Measurements from ENCODE around the gene STMN1. TPM values are rescaled to one million over a fixed set of nuclear protein-coding genes. Genes with fewer than 3 reads are reported as not detected.

The STMN1 gene
- total RNA-seq, 4 donors from 2014 or later, result 15.0 to 25.7 (median 16.8) TPM

DNA sequence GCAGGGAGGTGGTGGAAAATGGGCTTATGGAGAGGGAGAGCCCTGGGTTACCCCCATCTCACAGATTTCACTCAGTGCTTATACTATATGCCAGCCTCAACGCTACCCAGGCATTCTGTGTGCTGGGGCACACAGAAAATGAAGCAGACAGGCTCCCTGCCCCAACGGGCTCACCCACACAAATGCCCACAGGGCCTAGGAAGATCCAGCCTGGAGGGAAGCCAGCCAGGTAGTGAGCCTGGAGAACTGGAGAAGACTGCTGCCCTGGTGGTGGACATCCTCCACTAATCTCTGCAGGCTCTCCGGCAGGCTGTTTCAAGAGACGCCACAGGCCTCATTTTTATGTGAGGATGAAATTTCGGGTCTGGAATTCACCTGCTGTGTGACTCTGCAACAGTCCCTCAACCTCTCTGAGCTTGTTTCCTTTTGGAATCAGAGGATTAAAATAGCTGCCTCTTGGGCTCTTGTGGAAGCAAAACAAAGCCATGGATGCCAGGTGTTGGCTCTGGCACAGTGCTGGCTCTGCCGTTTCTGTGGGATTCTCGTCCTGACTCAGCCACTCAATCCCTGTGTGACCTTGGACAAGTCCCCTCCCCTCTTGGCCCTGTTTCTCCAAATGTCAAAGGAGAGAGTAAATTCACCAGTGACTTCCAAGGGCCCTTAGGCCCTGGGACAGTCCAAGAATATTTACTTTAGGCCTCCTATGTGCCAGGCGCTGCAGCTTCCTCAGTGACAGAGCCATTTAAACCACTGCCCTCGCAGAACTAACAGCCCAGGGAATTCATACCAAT is 34.3 kb downstream of the STMN1 start:
- Histone ChIP-seq H3K4me1 (peaks cover 25 to 56% (median 50%) of the 10 kb centered on the region in 4 donors), H3K36me3 (peaks cover 0 to 24% (median 10%) of the 10 kb centered on the region in 4 donors), H3K27ac (replicated peaks in 1 of 4) (peak overlapping the region in 2 of 4 donors; percentile 5 to 12), H3K9me3 (no peaks in the 10 kb centered on the region), H3K4me3 (no peak overlapping the region), H3K27me3 (no peaks in the 10 kb centered on the region)
- TF ChIP-seq, protein P1, sequence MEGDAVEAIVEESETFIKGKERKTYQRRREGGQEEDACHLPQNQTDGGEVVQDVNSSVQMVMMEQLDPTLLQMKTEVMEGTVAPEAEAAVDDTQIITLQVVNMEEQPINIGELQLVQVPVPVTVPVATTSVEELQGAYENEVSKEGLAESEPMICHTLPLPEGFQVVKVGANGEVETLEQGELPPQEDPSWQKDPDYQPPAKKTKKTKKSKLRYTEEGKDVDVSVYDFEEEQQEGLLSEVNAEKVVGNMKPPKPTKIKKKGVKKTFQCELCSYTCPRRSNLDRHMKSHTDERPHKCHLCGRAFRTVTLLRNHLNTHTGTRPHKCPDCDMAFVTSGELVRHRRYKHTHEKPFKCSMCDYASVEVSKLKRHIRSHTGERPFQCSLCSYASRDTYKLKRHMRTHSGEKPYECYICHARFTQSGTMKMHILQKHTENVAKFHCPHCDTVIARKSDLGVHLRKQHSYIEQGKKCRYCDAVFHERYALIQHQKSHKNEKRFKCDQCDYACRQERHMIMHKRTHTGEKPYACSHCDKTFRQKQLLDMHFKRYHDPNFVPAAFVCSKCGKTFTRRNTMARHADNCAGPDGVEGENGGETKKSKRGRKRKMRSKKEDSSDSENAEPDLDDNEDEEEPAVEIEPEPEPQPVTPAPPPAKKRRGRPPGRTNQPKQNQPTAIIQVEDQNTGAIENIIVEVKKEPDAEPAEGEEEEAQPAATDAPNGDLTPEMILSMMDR (IDR thresholded peaks at IDR 0.05), result no peak
- no peak for TF ChIP-seq POLR2A (IDR thresholded peaks at IDR 0.05; ENCODE audit: low read depth)
- TF ChIP-seq POLR2AphosphoS5 (IDR thresholded peaks at IDR 0.05), result no peak
- no peak for TF ChIP-seq EP300 (IDR thresholded peaks at IDR 0.05)
- no peak for DNase-seq (ENCODE audit: extremely low spot score)
- WGBS, result 62% methylated on average over 9 of the region's 9 CpGs
- intact Hi-C loops (cut with DNase I), result no loop called here

DNA sequence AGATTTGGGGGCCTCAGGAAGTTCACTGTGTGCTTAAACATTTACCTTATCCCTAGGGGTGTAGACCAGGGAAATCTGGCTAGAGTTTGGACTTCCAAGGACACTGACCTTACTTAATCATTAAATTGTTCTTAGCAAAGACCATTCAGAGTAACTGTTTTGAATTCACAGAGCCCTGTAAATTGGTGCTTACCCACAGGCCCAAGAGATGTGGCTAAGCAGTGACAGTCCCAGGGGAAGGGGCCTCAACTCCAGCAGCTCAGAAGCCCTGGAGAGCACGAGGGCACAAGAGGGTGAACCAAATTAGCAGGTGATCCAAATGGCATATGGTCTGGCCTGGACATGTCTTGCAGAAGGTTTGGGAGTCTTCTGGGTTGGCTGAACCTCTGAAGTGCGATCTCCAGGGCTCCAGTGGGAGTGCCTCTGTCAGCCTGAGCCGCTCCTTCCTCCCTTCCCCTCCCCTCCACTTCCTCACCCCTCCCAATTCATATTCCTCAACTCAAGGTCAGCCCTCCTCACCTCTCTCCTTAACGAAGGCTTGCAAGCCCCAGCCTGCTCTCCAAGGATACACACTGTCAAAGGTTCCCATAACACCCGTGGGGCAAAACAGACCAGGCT is 35.0 kb downstream of the STMN1 start:
- peaks cover 24 to 53% (median 49%) of the 10 kb centered on the region in 4 donors for H3K4me1 ChIP-seq

DNA sequence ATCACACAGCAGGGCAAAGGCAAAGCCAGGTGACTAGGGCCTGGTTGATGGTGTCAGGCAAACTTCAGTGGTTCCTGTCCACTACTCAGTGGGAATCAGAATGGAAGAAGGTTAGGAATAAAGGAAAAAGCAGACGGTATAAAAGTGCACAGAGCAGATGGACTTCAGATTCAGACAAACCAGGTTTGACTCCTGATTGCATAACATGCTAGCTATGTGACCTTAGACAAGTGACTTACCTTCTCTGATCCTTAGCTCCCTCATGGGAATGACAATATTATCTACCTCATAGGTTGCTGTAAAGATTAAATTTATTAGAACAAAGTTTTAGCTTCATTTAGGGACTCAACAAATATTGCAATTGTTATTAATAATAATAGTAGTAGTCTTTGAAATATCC is 35.6 kb downstream of the STMN1 start:
- WGBS, result 81% methylated on average over 1 of the region's 1 CpG
- peaks cover 0 to 24% (median 10%) of the 10 kb centered on the region in 4 donors for H3K36me3 ChIP-seq
- no peaks in the 10 kb centered on the region for H3K9me3 ChIP-seq
- H3K27ac ChIP-seq (replicated peaks in 1 of 4), result no peak overlapping the region
- H3K4me3 ChIP-seq, result no peak overlapping the region
- intact Hi-C loops (cut with DNase I), result no loop called here
- no peak for DNase-seq (ENCODE audit: extremely low spot score)
- H3K4me1 ChIP-seq, result peaks cover 20 to 47% (median 43%) of the 10 kb centered on the region in 4 donors
- no peak for TF ChIP-seq POLR2A (IDR thresholded peaks at IDR 0.05; ENCODE audit: low read depth)
- no peak for TF ChIP-seq POLR2AphosphoS5 (IDR thresholded peaks at IDR 0.05)
- TF ChIP-seq, protein P1 (IDR thresholded peaks at IDR 0.05), result no peak
- TF ChIP-seq EP300 (IDR thresholded peaks at IDR 0.05), result no peak
- H3K27me3 ChIP-seq, result no peaks in the 10 kb centered on the region

More for the DNA sequence above, 35.0 kb downstream of the STMN1 start:
- TF ChIP-seq POLR2AphosphoS5 (IDR thresholded peaks at IDR 0.05) (no peak), POLR2A (IDR thresholded peaks at IDR 0.05; ENCODE audit: low read depth) (no peak), EP300 (IDR thresholded peaks at IDR 0.05) (no peak)
- TF ChIP-seq, protein P1 (IDR thresholded peaks at IDR 0.05), result no peak
- 33% methylated on average over 4 of the region's 5 CpGs for WGBS
- Histone ChIP-seq H3K27ac (replicated peaks in 1 of 4) (peak overlapping the region in 2 of 4 donors; percentile 5 to 12), H3K9me3 (no peaks in the 10 kb centered on the region), H3K27me3 (no peaks in the 10 kb centered on the region), H3K36me3 (peaks cover 0 to 24% (median 10%) of the 10 kb centered on the region in 4 donors), H3K4me3 (no peak overlapping the region)
- intact Hi-C loops (cut with DNase I), result no loop called here
- DNase-seq (ENCODE audit: extremely low spot score), result no peak

DNA sequence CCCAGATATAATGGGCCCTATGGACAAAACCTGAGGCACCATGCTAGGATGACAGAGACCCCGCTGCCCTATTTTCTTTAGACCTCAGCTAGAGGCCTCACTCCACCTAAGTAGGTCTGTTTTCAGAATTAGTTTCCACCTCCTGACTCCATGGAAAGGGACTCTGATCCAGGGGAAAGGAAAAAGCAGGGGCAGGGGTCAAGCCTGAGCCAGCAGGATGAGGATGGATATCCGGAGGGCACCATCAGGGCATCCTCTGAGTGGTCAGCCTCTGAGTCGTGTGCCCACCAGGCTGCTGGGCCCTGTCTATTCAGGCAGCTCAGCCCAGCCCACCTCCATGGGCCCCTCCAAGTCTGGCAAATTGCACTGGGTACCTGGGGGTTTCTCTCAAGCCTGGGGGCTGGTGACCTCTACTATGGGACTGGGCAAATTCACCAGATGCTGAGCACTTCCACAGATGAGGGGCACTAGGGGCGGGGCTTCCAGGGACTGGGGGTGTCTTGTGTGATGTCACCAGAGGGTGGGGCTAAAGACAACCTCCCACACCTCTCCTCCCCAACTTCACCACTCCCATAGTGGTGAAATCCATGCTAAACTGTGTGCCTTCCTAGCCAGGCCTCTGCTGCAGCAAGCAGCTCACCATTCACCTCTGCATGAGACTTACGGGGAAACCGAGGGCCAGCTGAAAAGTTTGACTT is 36.2 kb downstream of the STMN1 start:
- H3K27ac ChIP-seq (replicated peaks in 1 of 4), result no peak overlapping the region
- intact Hi-C loops (cut with DNase I), result no loop called here
- WGBS, result 71% methylated on average over 4 of the region's 6 CpGs
- H3K4me1 ChIP-seq, result peaks cover 20 to 43% (median 40%) of the 10 kb centered on the region in 4 donors
- no peak for DNase-seq (ENCODE audit: extremely low spot score)
- H3K4me3 ChIP-seq, result no peak overlapping the region
- no peaks in the 10 kb centered on the region for H3K9me3 ChIP-seq
- peaks cover 0 to 24% (median 10%) of the 10 kb centered on the region in 4 donors for H3K36me3 ChIP-seq
- TF ChIP-seq POLR2A (IDR thresholded peaks at IDR 0.05; ENCODE audit: low read depth), result no peak
- TF ChIP-seq POLR2AphosphoS5 (IDR thresholded peaks at IDR 0.05), result no peak
- TF ChIP-seq, protein P1 (IDR thresholded peaks at IDR 0.05), result no peak
- TF ChIP-seq EP300 (IDR thresholded peaks at IDR 0.05), result no peak
- no peaks in the 10 kb centered on the region for H3K27me3 ChIP-seq

Measured in esophagus muscularis mucosa (tissue), 4 donors.